Lower leg skin (tissue), 3 donors: ENCODE results near the gene ZYG11B.

Source experiments
- POLR2A ChIP-seq, 2 donors: fragments of 450-650 bp; IDR thresholded peaks; one replicate each; pipeline ENCODE4 v1.6.1; 2016 to 2017; ENCODE audit warnings: antibody characterized with exemption in 2 of 2, mild to moderate bottlenecking in 1 of 2, moderate library complexity in 1 of 2
- TF ChIP-seq, protein P1 (sequence below), 3 donors: fragments of 450-650 bp; IDR thresholded peaks; one replicate each; pipeline ENCODE4 v1.5.1; 2016; ENCODE audit warnings: antibody characterized with exemption in 3 of 3, mild to moderate bottlenecking in 3 of 3, moderate library complexity in 2 of 3

DNA sequence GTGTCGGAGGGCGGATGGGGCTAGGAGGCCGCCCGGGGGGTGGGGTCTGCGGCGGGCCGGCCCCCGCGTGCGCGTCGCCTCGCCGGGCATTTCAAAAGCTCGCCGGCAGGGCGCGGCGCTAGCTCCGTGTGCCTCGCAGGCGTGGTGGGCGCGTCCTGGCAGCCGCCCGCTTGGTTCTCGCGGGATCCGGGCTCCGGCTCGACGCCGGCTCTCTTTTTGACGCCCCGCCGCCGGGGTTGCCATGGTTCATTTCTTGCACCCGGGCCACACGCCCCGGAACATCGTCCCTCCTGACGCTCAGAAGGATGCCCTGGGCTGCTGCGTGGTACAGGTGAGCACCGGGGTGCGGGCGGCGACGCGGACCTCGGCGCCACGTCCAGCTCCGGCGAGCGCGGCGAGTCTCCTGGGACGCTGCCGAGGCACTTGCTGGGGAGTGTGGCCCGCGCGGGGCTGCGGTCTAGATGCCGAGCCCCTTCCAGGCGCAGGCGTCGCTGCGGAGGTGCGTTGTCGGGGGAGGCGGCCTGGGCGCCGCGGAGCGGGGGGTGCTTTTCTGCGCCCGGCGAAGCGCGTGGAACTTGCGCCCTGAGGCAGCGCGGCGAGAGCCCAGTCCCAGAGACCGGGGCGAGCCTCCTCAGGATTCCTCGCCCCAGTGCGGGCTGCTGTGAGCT, 116.5 kb downstream of the ZYG11B start, which contains the start of gene ZYG11A:
- TF ChIP-seq, protein P1, sequence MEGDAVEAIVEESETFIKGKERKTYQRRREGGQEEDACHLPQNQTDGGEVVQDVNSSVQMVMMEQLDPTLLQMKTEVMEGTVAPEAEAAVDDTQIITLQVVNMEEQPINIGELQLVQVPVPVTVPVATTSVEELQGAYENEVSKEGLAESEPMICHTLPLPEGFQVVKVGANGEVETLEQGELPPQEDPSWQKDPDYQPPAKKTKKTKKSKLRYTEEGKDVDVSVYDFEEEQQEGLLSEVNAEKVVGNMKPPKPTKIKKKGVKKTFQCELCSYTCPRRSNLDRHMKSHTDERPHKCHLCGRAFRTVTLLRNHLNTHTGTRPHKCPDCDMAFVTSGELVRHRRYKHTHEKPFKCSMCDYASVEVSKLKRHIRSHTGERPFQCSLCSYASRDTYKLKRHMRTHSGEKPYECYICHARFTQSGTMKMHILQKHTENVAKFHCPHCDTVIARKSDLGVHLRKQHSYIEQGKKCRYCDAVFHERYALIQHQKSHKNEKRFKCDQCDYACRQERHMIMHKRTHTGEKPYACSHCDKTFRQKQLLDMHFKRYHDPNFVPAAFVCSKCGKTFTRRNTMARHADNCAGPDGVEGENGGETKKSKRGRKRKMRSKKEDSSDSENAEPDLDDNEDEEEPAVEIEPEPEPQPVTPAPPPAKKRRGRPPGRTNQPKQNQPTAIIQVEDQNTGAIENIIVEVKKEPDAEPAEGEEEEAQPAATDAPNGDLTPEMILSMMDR (IDR thresholded peaks at IDR 0.05) = no peak
- TF ChIP-seq POLR2A (IDR thresholded peaks at IDR 0.05) = no peak
